Peyer's patch (tissue), 4 donors: ENCODE data around the gene TRIP4. TPM values are rescaled to one million over a fixed set of nuclear protein-coding genes. Genes with fewer than 3 reads are reported as not detected.

Experiments
- DNase-seq, 3 donors: peaks; one replicate each; pipeline ENCODE4 v3.0.0-alpha.2; 2017 to 2019
- H3K27ac ChIP-seq, 4 donors: fragments of 200-600 bp; sonication (generic); one replicate each; pipeline ENCODE4 v1.5.1; 2016 to 2019
- H3K27me3 ChIP-seq, 2 donors: fragments of 200-600 bp; sonication (generic); one replicate each; pipeline ENCODE4 v1.5.1; 2019
- H3K36me3 ChIP-seq, 3 donors: fragments of 200-600 bp; sonication (generic); one replicate each; pipeline ENCODE4 v1.5.1; 2016 to 2019
- H3K4me1 ChIP-seq, 4 donors: fragments of 200-600 bp; sonication (generic); one replicate each; pipeline ENCODE4 v1.5.1; 2016 to 2019
- H3K4me3 ChIP-seq, 4 donors: fragments of 200-600 bp; sonication (generic); 1 replicate in 3 of 4; 2 replicates in 1 of 4; pipeline ENCODE4 v1.5.1; 2016 to 2019; ENCODE audit warnings: mild to moderate bottlenecking in 1 of 4
- H3K9me3 ChIP-seq, 4 donors: fragments of 200-600 bp; sonication (generic); one replicate each; pipeline ENCODE4 v1.5.1; 2016 to 2019; ENCODE audit warnings: mild to moderate bottlenecking in 1 of 4
- POLR2A ChIP-seq, 2 donors: fragments of 450-650 bp; IDR thresholded peaks; one replicate each; pipeline ENCODE4 v1.5.1; 2017; ENCODE audit warnings: antibody characterized with exemption in 2 of 2, mild to moderate bottlenecking in 2 of 2, moderate library complexity in 2 of 2
- total RNA-seq, 4 donors: library from RNA; depleted of rRNA; stranded (reverse); fragments of >200 nt; gene quantifications; one replicate each; pipeline ENCODE4 v1.1.0, GENCODE V29; 2016
- TF ChIP-seq, protein P1 (sequence below), 6 experiments: fragments of 450-650 bp in 4 of 6; fragments of 200-600 bp in 2 of 6; sonication (generic) in 1 of 6; IDR thresholded peaks; one replicate each; pipeline ENCODE4 v1.5.1; 2017 to 2019; ENCODE audit warnings: antibody characterized with exemption in 6 of 6, mild to moderate bottlenecking in 3 of 6, moderate library complexity in 1 of 6

The TRIP4 gene
- total RNA-seq, 4 donors from 2014 or later, result 18.9 to 61.9 (median 19.9) TPM

DNA sequence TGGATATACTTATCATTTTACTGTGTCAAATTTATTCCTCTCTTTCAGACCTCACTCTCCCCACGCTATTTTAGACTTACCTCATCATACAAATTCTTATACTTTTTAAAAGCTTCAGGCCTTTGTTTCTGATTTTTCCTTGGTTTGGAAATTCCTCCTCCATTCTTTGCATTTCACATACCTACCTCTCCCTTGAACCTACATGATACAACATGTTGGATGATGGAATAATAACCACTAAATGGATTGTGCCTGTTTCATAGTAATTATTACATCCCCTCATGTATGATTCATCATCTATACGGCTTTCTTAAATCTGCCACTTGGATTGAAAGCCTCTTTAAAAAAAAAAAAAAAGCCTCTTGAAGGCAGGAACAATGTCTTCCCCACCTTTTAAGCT, 24.6 kb downstream of the TRIP4 start:
- no peak for TF ChIP-seq POLR2A (IDR thresholded peaks at IDR 0.05)
- TF ChIP-seq, protein P1, sequence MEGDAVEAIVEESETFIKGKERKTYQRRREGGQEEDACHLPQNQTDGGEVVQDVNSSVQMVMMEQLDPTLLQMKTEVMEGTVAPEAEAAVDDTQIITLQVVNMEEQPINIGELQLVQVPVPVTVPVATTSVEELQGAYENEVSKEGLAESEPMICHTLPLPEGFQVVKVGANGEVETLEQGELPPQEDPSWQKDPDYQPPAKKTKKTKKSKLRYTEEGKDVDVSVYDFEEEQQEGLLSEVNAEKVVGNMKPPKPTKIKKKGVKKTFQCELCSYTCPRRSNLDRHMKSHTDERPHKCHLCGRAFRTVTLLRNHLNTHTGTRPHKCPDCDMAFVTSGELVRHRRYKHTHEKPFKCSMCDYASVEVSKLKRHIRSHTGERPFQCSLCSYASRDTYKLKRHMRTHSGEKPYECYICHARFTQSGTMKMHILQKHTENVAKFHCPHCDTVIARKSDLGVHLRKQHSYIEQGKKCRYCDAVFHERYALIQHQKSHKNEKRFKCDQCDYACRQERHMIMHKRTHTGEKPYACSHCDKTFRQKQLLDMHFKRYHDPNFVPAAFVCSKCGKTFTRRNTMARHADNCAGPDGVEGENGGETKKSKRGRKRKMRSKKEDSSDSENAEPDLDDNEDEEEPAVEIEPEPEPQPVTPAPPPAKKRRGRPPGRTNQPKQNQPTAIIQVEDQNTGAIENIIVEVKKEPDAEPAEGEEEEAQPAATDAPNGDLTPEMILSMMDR (IDR thresholded peaks at IDR 0.05), result no peak
- peaks cover 0 to 90% (median 0%) of the 10 kb centered on the region in 3 donors for H3K36me3 ChIP-seq
- no peaks in the 10 kb centered on the region for H3K9me3 ChIP-seq
- H3K4me1 ChIP-seq, result no peaks in the 10 kb centered on the region
- no peak for DNase-seq
- no peak overlapping the region for H3K4me3 ChIP-seq
- H3K27ac ChIP-seq, result no peak overlapping the region
- no peaks in the 10 kb centered on the region for H3K27me3 ChIP-seq

DNA sequence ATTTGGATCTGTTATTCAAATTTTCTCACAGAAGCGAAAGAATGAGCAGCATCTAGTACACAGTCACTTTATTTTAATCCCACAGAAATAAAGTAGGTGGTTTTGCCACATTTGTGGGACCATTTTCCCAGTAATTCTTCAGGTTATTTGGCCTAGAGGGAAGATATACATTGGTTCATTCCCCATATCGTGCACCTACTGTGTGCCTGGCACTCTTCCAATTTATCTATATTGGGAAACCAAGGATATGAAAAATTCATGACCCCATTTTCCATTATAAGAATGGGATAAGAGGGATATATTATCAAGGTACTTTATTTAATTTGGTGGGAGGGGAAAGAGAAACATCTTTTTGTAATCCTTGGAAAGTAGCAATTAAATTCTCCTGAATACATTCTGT, 35.1 kb downstream of the TRIP4 start:
- H3K27me3 ChIP-seq, result no peaks in the 10 kb centered on the region
- peaks cover 0 to 88% (median 0%) of the 10 kb centered on the region in 3 donors for H3K36me3 ChIP-seq
- TF ChIP-seq, protein P1 (IDR thresholded peaks at IDR 0.05), result no peak
- no peak for TF ChIP-seq POLR2A (IDR thresholded peaks at IDR 0.05)
- no peak overlapping the region for H3K27ac ChIP-seq
- H3K9me3 ChIP-seq, result no peaks in the 10 kb centered on the region
- no peaks in the 10 kb centered on the region for H3K4me1 ChIP-seq
- DNase-seq, result no peak
- no peak overlapping the region for H3K4me3 ChIP-seq

DNA sequence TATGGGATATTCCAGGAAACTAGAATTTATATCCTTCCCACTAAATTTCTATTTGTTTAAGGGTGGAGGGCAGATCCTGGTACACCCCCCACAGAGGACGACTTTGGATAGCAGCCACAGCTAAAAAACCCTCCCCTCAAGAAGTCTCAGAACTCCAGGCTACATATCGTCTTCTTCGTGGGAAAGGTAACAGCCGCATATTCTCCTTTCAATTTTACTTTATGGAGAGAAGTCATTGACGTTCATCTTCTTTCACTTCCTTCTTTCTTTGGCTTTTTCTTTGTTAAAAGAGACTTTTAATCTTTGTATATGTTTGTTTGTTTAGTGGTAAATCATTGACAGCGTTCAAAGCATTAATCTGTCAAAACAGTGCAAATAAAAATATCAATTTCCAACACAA, 36.3 kb downstream of the TRIP4 start:
- Histone ChIP-seq H3K4me3 (no peak overlapping the region), H3K9me3 (no peaks in the 10 kb centered on the region), H3K4me1 (no peaks in the 10 kb centered on the region), H3K27ac (no peak overlapping the region), H3K27me3 (no peaks in the 10 kb centered on the region), H3K36me3 (peaks cover 0 to 88% (median 0%) of the 10 kb centered on the region in 3 donors)
- no peak for TF ChIP-seq POLR2A (IDR thresholded peaks at IDR 0.05)
- TF ChIP-seq, protein P1 (IDR thresholded peaks at IDR 0.05), result no peak
- DNase-seq, result no peak

DNA sequence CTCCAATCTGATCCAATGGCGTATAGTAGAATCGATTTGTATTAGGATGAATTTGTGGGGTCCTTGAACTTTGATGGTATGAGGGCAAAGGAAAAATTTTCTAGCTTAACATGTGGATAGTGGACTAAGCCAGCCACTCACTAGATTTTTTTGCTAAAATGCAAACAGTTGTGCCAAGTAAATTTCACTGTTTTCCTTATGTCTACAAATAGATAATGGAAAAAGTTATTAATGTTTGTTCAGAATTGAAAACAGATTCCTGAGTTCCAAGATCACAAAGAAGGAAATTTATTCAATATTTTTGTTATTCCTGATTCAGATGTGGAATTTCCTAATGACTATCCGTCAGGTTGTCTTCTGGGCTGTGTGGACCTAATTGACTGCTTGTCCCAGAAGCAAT, 37.6 kb downstream of the TRIP4 start:
- Histone ChIP-seq H3K4me3 (no peak overlapping the region), H3K4me1 (peaks cover 0 to 6% (median 0%) of the 10 kb centered on the region in 4 donors), H3K27me3 (no peaks in the 10 kb centered on the region), H3K27ac (no peak overlapping the region), H3K36me3 (peaks cover 0 to 84% (median 0%) of the 10 kb centered on the region in 3 donors), H3K9me3 (no peaks in the 10 kb centered on the region)
- TF ChIP-seq POLR2A (IDR thresholded peaks at IDR 0.05), result no peak
- TF ChIP-seq, protein P1 (IDR thresholded peaks at IDR 0.05), result no peak
- no peak for DNase-seq

DNA sequence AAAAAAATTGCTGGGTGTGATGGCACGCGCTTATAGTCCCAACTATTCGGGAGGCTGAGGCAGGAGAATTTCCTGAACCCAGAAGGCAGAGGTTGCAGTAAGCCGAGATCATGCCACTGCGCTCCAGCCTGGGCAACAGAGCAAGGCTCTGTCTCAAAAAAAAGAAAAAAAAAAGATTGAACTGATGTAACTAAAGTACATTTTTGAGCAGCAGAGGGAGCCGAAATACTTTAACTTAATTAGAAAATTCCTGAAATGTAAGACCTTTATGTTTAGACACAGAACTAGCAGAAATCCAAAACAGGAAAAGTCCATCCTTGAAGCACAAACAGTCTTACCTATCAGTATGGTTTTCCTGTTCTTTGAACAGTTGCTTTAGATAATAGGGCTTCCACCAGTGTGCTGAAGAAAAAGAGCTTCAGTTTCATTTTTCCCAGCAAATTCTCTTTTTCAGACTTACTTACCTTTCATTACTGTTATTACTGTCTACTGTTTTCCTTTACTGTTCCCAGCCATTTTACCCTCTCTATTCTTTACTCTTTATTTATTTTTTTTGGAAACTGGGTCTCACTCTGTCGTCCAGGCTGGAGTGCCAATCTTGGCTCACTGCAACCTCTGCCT, 39.3 kb downstream of the TRIP4 start:
- Histone ChIP-seq H3K4me1 (peaks cover 0 to 6% (median 0%) of the 10 kb centered on the region in 4 donors), H3K4me3 (no peak overlapping the region), H3K36me3 (peaks cover 0 to 70% (median 0%) of the 10 kb centered on the region in 3 donors), H3K27me3 (no peaks in the 10 kb centered on the region), H3K9me3 (no peaks in the 10 kb centered on the region), H3K27ac (no peak overlapping the region)
- no peak for DNase-seq
- TF ChIP-seq, protein P1 (IDR thresholded peaks at IDR 0.05), result peak in 4 of 6 experiments; percentile 22 to 46 (median 38)
- TF ChIP-seq POLR2A (IDR thresholded peaks at IDR 0.05), result no peak
